B cell (primary cell): Measurements from ENCODE around the gene YY1. TPM values are rescaled to one million over a fixed set of nuclear protein-coding genes. Genes with fewer than 3 reads are reported as not detected.

Source experiments
- ATAC-seq: fragments of 200-7000 bp; cut with Tn5 transposase; one replicate; pipeline ENCODE4 v1.10.0; 2021; ENCODE audit warnings: low read depth, mild to moderate bottlenecking, moderate number of reproducible peaks, moderate library complexity
- CTCF ChIA-PET: fragments of 350-600 bp; sonication (Branson Sonifier 250); formaldehyde crosslinking; loops from one replicate; lab custom pipeline; 2021; ENCODE audit warnings: antibody characterized with exemption, inconsistent platforms; lab: Charles Lee
- POLR2A ChIA-PET: fragments of 350-600 bp; sonication (Branson Sonifier 250); formaldehyde crosslinking; loops from one replicate; lab custom pipeline; 2021; ENCODE audit warnings: antibody characterized with exemption; lab: Charles Lee
- DNase-seq: peaks from one replicate; pipeline ENCODE4 v3.0.0; 2013
- H2AFZ ChIP-seq: 2 replicates; pipeline ENCODE4 v1.6.1; 2012; ENCODE audit warnings: mild to moderate bottlenecking, low read depth, low read length; ENCODE audit not compliant: insufficient read depth, poor library complexity, severe bottlenecking
- H3K27ac ChIP-seq, 2 donors: 1 replicate in 1 of 2; 2 replicates in 1 of 2; pipeline ENCODE4 v1.5.1; 2012 to 2013; ENCODE audit warnings: low read length in 2 of 2, mild to moderate bottlenecking in 2 of 2, moderate library complexity in 1 of 2
- H3K27me3 ChIP-seq, 4 experiments: fragments of 200-600 bp in 1 of 4; sonication (generic) in 1 of 4; replicated peaks in 1 of 4; 1 replicate in 2 of 4; 2 replicates in 2 of 4; pipeline versions ENCODE4 v1.6.1 to v1.7.0; 2013 to 2016; ENCODE audit warnings: low read length in 3 of 4, mild to moderate bottlenecking in 2 of 4, mixed read lengths in 1 of 4, moderate library complexity in 1 of 4; ENCODE audit not compliant: insufficient read depth in 4 of 4, control insufficient read depth in 3 of 4; ENCODE audit errors: control extremely low read depth in 1 of 4
- H3K36me3 ChIP-seq, 2 experiments: replicated peaks in 1 of 2; 1 replicate in 1 of 2; 2 replicates in 1 of 2; pipeline versions ENCODE4 v1.6.1 to v1.7.1; 2013; ENCODE audit warnings: low read length in 1 of 2; ENCODE audit not compliant: insufficient read depth in 2 of 2, control insufficient read depth in 1 of 2; ENCODE audit errors: control extremely low read depth in 1 of 2, extremely low read depth in 1 of 2
- H3K4me1 ChIP-seq, 2 donors: fragments of 200-600 bp in 1 of 2; sonication (generic) in 1 of 2; 1 replicate in 1 of 2; 2 replicates in 1 of 2; pipeline versions ENCODE4 v1.5.1 to v1.6.1; 2013 to 2017; ENCODE audit warnings: low read length in 2 of 2; ENCODE audit not compliant: control insufficient read depth in 2 of 2, insufficient read depth in 2 of 2
- H3K4me2 ChIP-seq: replicated peaks from 2 replicates; pipeline ENCODE3; 2012; ENCODE audit warnings: mild to moderate bottlenecking, low read depth, low read length; ENCODE audit not compliant: poor library complexity, severe bottlenecking
- H3K4me3 ChIP-seq, 5 experiments: fragments of 200-600 bp in 1 of 5; sonication (generic) in 1 of 5; 1 replicate in 3 of 5; 2 replicates in 2 of 5; pipeline versions ENCODE4 v1.5.1 to v1.7.0; 2011 to 2016; ENCODE audit warnings: low read length in 4 of 5, mild to moderate bottlenecking in 4 of 5, low read depth in 2 of 5, control low read depth in 1 of 5, moderate library complexity in 1 of 5; ENCODE audit not compliant: insufficient read depth in 1 of 5; ENCODE audit errors: control extremely low read depth in 1 of 5, extremely low read depth in 1 of 5
- H3K79me2 ChIP-seq: fragments of 200-600 bp; sonication (generic); one replicate; pipeline ENCODE4 v1.6.0; 2016; ENCODE audit warnings: low read length; ENCODE audit not compliant: control insufficient read depth, insufficient read depth
- H3K9ac ChIP-seq: fragments of 200-600 bp; sonication (generic); 2 replicates; pipeline ENCODE4 v1.6.1; 2017; ENCODE audit warnings: mild to moderate bottlenecking, low read length, moderate library complexity
- H3K9me3 ChIP-seq, 3 donors: one replicate each; pipeline versions ENCODE4 v1.6.1 to v1.7.1; 2013; ENCODE audit warnings: low read length in 2 of 3; ENCODE audit not compliant: control insufficient read depth in 2 of 3, insufficient read depth in 1 of 3; ENCODE audit errors: control extremely low read depth in 1 of 3
- H4K20me1 ChIP-seq: 2 replicates; pipeline ENCODE4 v1.6.0; 2012; ENCODE audit warnings: mild to moderate bottlenecking, low read length; ENCODE audit not compliant: insufficient read depth, control insufficient read depth, poor library complexity, severe bottlenecking
- H3K27ac Mint-ChIP-seq: one replicate; pipeline ENCODE4 v1.8.0; 2021; ENCODE audit warnings: mixed read lengths
- H3K27me3 Mint-ChIP-seq: one replicate; pipeline ENCODE4 v1.8.0; 2021; ENCODE audit warnings: mixed read lengths
- H3K4me1 Mint-ChIP-seq: one replicate; pipeline ENCODE4 v1.8.0; 2021; ENCODE audit warnings: mixed read lengths
- H3K4me3 Mint-ChIP-seq: one replicate; pipeline ENCODE4 v1.8.0; 2021; ENCODE audit warnings: mixed read lengths
- H3K9me3 Mint-ChIP-seq: one replicate; pipeline ENCODE4 v1.8.0; 2022; ENCODE audit warnings: mixed read lengths; ENCODE audit not compliant: insufficient read depth
- EZH2 ChIP-seq: IDR thresholded peaks from 2 replicates; pipeline ENCODE4 v1.6.1; 2012; ENCODE audit warnings: borderline replicate concordance, low read depth, mild to moderate bottlenecking, moderate library complexity, low read length; ENCODE audit not compliant: insufficient read depth, poor library complexity, severe bottlenecking
- WGBS: methylation state at CpG from one replicate; pipeline ENCODE4 v1.1.5; 2013; ENCODE audit warnings: missing lambda C conversion rate; ENCODE audit not compliant: insufficient coverage; 5-methylcytosine and 5-hydroxymethylcytosine counted together
- intact Hi-C: fragments of 100-400 bp; cut with micrococcal nuclease; formaldehyde crosslinking; loops from one replicate; pipeline ENCODE4 v1.10.0; 2022
- polyA plus RNA-seq: library from polyadenylated mRNA; depleted of rRNA; stranded (reverse); fragments of >200 nt; gene quantifications from 2 replicates; pipeline ENCODE4 v1.2.3, GENCODE V29; 2012
- total RNA-seq, 2 donors: library from RNA; stranded (reverse); fragments of 120-200 nt in 1 of 2; gene quantifications; 1 replicate in 1 of 2; 2 replicates in 1 of 2; pipeline versions ENCODE4 v1.2.3 to v1.2.4, GENCODE V29; 2013 to 2022
- TF ChIP-seq, protein P1 (sequence below): fragments of 200-600 bp; IDR thresholded peaks from one replicate; pipeline ENCODE4 v1.8.0; 2022; ENCODE audit warnings: antibody characterized with exemption, mild to moderate bottlenecking

YY1 gene
- total and polyA plus RNA-seq, 2 donors (not counting 1 experiment from before 2014, with no cell fraction given) = 24.0 to 91.4 TPM

- H3K9me3 ChIP-seq = peaks cover 0 to 3% (median 0%) of the 10 kb centered on the region in 3 donors
- H3K27me3 Mint-ChIP-seq = no peaks in the 10 kb centered on the region
- H3K4me2 ChIP-seq = peak overlapping the region; percentile 88
- H3K27ac Mint-ChIP-seq = no peak overlapping the region
- H3K4me1 Mint-ChIP-seq = peaks cover 9% of the 10 kb centered on the region
- H3K36me3 ChIP-seq = no peaks in the 10 kb centered on the region
- no peak overlapping the region for H3K4me3 ChIP-seq
- intact Hi-C loops = loop anchor here (1.0 to 2.0 kb wide), 4 partner anchors 25 to 127 kb away; partner anchors contain the start of genes DEGS2 and EVL
- H3K4me3 Mint-ChIP-seq = no peak overlapping the region
- H3K79me2 ChIP-seq = peaks cover 4% of the 10 kb centered on the region
- no peak for DNase-seq
- H3K27ac ChIP-seq = peak overlapping the region in 1 of 2 donors; percentile 88
- POLR2A ChIA-PET = interaction anchor here (0.9 to 1.4 kb wide), 2 partner anchors 34 to 127 kb away, joined by 3 read pairs; partner anchors contain the start of gene EVL
- peak overlapping the region; percentile 98 for H2AFZ ChIP-seq
- no peaks in the 10 kb centered on the region for H3K9me3 Mint-ChIP-seq
- H3K27me3 ChIP-seq = no peaks in the 10 kb centered on the region
- CTCF ChIA-PET = interaction anchor here (1.0 to 4.3 kb wide), 24 partner anchors 13 to 220 kb away, joined by 3 to 85 read pairs (median 7); partner anchors contain the start of genes DEGS2 and EVL
- ATAC-seq = no peak
- H4K20me1 ChIP-seq = no peaks in the 10 kb centered on the region
- no peak overlapping the region for H3K9ac ChIP-seq
- peaks cover 10 to 14% of the 10 kb centered on the region in 2 donors for H3K4me1 ChIP-seq
- WGBS = 93% methylated on average over 10 of the region's 14 CpGs
- TF ChIP-seq EZH2 = no peak
- TF ChIP-seq, protein P1, sequence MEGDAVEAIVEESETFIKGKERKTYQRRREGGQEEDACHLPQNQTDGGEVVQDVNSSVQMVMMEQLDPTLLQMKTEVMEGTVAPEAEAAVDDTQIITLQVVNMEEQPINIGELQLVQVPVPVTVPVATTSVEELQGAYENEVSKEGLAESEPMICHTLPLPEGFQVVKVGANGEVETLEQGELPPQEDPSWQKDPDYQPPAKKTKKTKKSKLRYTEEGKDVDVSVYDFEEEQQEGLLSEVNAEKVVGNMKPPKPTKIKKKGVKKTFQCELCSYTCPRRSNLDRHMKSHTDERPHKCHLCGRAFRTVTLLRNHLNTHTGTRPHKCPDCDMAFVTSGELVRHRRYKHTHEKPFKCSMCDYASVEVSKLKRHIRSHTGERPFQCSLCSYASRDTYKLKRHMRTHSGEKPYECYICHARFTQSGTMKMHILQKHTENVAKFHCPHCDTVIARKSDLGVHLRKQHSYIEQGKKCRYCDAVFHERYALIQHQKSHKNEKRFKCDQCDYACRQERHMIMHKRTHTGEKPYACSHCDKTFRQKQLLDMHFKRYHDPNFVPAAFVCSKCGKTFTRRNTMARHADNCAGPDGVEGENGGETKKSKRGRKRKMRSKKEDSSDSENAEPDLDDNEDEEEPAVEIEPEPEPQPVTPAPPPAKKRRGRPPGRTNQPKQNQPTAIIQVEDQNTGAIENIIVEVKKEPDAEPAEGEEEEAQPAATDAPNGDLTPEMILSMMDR = no peak
These were observed 47.2 kb upstream of the YY1 start for GRCh38 chr14:100191584-100192249.

- Mint-ChIP-seq H3K27me3 (no peaks in the 10 kb centered on the region), H3K4me1 (peaks cover 9% of the 10 kb centered on the region), H3K9me3 (no peaks in the 10 kb centered on the region), H3K4me3 (peak overlapping the region; percentile 76), H3K27ac (peak overlapping the region; percentile 96)
- Histone ChIP-seq H3K4me3 (peak overlapping the region; percentile 3 to 63 (median 52)), H3K36me3 (no peaks in the 10 kb centered on the region), H3K79me2 (peaks cover 4% of the 10 kb centered on the region), H3K9ac (peak overlapping the region; percentile 69), H3K27ac (peak overlapping the region; percentile 88), H3K27me3 (no peaks in the 10 kb centered on the region), H3K4me2 (peak overlapping the region; percentile 88), H2AFZ (peak overlapping the region; percentile 98), H3K4me1 (peaks cover 10 to 14% of the 10 kb centered on the region in 2 donors), H3K9me3 (peaks cover 0 to 3% (median 0%) of the 10 kb centered on the region in 3 donors), H4K20me1 (no peaks in the 10 kb centered on the region)
- ATAC-seq (no peak), DNase-seq (no peak)
- POLR2A ChIA-PET = interaction anchor here (0.9 to 1.4 kb wide), 4 partner anchors 22 to 210 kb away, joined by 3 to 6 read pairs (median 4); partner anchors contain the start of gene EVL
- WGBS = 71% methylated on average over 21 of the region's 21 CpGs
- intact Hi-C loops = loop anchor here (1.0 to 2.0 kb wide), 4 partner anchors 26 to 127 kb away; partner anchors contain the start of genes DEGS2 and EVL
- CTCF ChIA-PET = interaction anchor here (1.0 to 4.3 kb wide), 43 partner anchors 13 to 221 kb away, joined by 3 to 85 read pairs (median 5); partner anchors contain the start of genes DEGS2, EVL and WDR25
- TF ChIP-seq EZH2 = no peak
- TF ChIP-seq, protein P1 = no peak
These were observed 46.7 kb upstream of the YY1 start for GRCh38 chr14:100192250-100192671.
